ENCODE results near the gene C8A.

C8A gene

DNA sequence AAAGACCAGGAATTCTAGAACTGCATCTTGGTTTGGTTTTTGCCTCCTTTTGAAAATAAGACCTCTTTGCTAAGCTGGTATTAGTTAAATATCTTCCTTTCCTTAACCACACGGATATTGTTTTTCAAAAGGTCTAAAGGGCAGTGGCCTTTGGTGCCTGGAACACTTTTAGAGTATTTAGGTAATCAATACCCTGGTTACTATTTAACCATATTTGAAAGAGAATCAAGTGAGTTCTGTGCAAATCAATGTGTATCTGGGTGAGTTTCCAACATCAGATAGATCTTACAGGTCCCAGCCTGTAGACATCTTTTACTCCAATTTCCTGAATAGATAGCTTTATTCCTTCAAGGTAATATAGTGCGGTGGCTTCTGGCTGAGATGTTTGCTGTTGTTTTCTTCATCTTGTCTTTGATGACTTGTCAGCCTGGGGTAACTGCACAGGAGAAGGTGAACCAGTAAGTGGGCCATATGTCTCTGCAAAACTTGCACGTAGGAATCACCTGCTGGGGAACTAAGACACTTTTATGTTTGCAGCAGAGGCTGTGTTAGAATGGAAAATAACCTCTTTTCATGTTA lies at the start of gene C8A:
Gene C8A (plus strand): TSS at position 277 of the 579 bp plus-strand sequence. CDS start 105 bp downstream, at position 382.
- intact Hi-C loops (cut with DNase I) = no loop called here

GRCh38 chr1:56806804-56807203 lies 47.8 kb upstream of the C8A start:
- DNase-seq = peak in 2 of 42 donors; percentile 21 to 26
- intact Hi-C loops (cut with DNase I) = no loop called here

More for the DNA sequence above, at the start of gene C8A:
- DNase-seq = no peak

DNA sequence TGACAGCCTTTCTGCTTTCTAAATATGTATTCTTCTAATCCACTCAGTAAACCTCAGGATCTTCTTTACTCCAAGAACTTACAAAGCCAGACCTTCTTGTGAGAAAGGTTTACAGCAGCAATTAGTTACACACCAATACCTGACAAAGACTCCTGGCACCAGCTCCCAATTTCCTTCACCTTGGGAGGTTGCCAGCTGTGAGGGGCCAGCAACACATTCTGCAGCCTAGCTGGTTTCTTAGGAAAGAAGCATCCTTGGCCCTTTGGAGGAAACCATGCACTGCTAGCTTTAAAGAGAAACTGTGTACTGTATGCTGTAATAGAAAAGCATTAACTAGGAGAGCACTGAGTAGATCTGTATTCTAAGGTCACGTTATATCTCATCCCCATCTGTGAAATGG lies 46.2 kb upstream of the C8A start:
- peak in 27 of 42 donors; percentile 11 to 74 (median 44) for DNase-seq
- intact Hi-C loops (cut with DNase I) = no loop called here

- intact Hi-C loops (cut with DNase I) = no loop called here
- DNase-seq = no peak
These were observed 43.3 kb upstream of the C8A start for GRCh38 chr1:56811331-56811730.

GRCh38 chr1:56814205-56814604 lies 40.4 kb upstream of the C8A start:
- DNase-seq = no peak
- intact Hi-C loops (cut with DNase I) = no loop called here

DNA sequence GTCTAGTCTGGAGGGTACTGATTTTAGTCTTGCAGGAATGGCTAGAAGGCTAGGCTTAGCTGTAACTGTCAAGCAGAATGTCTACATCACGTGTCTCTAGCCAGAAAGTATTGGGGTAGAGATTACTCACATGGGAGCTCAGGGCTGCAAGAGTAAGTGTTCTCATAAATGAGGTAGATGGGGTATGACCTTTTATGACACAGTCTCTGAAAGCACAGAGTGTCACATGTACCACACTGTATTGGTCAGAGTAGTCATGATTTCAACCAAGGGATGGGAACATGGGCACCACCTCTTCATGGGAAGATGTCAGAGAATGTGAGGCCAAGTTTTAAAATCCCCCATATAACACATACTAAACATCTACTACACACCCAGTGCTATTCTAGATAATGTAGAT lies 38.3 kb upstream of the C8A start:
- intact Hi-C loops (cut with DNase I) = no loop called here
- no peak for DNase-seq

DNA sequence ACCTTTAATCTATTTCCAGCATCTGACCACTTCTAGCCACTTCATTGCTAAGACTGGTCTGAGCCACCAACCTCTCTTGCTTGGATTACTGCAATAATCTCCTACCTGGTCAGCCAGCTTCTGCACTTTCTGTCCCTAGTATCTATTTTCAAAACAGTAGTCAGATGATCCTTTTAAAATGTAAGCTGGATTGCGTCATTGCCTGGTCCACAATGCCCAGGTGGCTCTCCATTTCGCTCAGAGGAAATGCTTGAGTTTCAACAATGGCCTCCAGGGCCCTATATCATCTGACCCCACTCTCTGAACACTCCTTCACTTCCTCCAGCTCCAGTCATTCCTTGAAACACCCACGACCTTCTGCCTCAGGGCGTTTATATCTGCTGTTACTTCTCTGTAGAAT lies 37.7 kb upstream of the C8A start:
- intact Hi-C loops (cut with DNase I) = no loop called here
- DNase-seq = no peak

DNA sequence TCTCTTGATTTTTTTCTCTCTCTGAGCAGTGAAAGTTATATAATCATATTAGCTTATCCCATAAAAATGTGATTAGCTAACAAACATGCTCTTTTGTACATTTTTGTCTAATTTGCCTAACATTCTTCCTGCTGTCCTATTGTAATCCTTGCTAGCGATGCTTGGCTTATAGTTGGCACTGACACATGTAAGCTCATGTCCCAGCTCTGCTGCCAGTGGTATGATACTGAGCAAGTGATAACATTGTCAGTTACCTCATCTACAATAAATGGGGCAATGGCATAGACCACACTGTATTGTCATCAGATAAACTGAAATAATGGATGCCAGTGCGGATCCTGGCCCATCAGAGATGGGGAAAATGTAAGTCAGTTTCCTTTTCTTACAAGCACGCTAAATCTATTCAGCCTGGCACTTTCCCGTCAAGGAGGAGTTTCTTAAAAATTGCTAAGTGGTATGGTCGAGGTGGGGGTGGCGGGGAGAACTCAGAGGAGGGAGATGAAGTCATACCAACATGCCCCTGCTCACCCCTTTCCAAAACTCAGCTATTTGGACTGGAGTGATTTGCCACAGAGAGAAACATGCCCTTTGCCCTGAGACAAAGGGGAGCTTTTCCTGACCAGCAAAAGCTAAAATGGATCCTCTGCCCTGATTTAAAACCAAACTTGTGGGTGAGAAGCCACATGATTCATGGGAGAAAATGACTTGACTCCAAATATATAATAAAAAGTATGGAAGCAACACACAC lies 36.7 kb upstream of the C8A start:
- intact Hi-C loops (cut with DNase I) = no loop called here

DNA sequence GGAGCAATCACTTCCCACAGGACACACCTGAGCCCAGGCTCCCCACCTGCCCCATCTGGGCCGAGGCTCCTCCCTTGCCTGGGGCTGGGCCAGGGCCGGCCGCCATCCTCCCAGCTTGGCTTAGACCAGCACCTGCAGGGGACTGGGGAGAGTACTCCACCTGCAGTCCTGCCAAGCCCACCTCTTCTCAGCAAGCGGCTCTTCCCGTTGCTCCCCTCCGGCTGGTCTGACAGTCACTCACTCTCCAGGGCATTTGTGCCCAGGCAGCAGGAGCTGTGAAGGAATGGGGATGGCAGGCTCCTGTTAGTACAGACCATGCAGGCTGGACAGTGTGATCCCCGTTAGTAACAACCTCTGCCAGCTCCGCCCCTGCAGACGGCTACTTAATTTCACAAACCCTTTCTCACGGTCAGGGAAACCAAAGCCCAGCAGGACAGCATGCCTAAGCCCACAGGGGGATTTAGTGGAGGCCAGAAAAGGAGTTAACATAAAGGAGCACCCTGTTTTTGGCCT lies 35.2 kb upstream of the C8A start, which contains the start of gene FYB2:
Gene FYB2 (minus strand): TSS at position 18 of the 513 bp plus-strand sequence. CDS start 114 bp downstream, outside the sequence.
- DNase-seq = no peak
- intact Hi-C loops (cut with DNase I) = no loop called here

More for the DNA sequence above, 36.7 kb upstream of the C8A start:
- no peak for DNase-seq

- DNase-seq = peak; percentile 49 to 94 (median 84)
- intact Hi-C loops (cut with DNase I) = no loop called here
These were observed 33.7 kb upstream of the C8A start for GRCh38 chr1:56820755-56821461.

DNA sequence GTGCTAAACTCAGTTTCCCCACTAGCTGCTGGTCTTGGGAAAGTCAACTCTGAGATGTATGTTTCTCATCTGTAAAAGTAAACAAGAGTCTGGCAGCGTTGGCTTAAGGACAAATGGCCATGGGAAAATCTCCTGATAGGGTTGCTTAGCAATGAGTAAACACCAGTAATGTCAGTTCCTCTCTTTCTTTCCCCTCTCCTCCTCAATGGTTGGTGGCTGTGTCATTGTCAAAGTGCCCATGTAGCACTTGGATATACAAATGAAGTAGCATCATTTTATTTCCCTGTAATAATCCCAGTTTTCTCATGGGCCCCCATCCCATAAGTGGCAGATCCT lies 33.2 kb upstream of the C8A start:
- DNase-seq = no peak
- intact Hi-C loops (cut with DNase I) = no loop called here

GRCh38 chr1:56824271-56824670 lies 30.3 kb upstream of the C8A start:
- DNase-seq = no peak
- intact Hi-C loops (cut with DNase I) = no loop called here

- intact Hi-C loops (cut with DNase I) = no loop called here
- no peak for DNase-seq
These were observed 29.7 kb upstream of the C8A start for GRCh38 chr1:56824938-56825337.

GRCh38 chr1:56825436-56825835 lies 29.2 kb upstream of the C8A start:
- intact Hi-C loops (cut with DNase I) = no loop called here

DNA sequence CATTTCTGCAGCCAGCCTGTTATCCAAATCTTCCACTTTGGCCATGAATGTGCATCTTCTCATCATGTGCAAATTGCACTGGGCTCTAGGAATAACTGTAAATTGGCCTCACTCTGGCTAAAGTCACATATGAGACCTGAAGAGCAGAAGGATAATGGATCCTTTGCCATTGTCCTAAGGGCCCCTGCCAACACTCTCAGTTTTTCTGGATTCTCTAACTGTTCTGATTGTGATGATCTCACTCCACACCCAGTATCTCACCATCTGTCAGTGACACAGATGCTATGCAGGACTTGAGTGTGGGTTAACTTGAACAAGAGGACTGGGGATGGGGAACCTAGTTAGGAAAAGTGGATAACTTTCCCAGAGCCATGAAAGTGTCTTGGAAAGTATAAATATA lies 26.9 kb upstream of the C8A start:
- intact Hi-C loops (cut with DNase I) = no loop called here
- no peak for DNase-seq

More at GRCh38 chr1:56825436-56825835, 29.2 kb upstream of the C8A start:
- no peak for DNase-seq

- no peak for DNase-seq
- intact Hi-C loops (cut with DNase I) = loop anchor here (10.0 kb wide), 1 partner anchor 1335 kb away; no protein-coding TSS in a partner anchor
These were observed 24.5 kb upstream of the C8A start for GRCh38 chr1:56830052-56830451.

- intact Hi-C loops (cut with DNase I) = loop anchor here (10.0 kb wide), 1 partner anchor 1333 kb away; no protein-coding TSS in a partner anchor
- peak; percentile 33 to 88 (median 68) for DNase-seq
These were observed 22.5 kb upstream of the C8A start for GRCh38 chr1:56831871-56832693.

GRCh38 chr1:56833088-56833487 lies 21.5 kb upstream of the C8A start:
- DNase-seq = no peak
- intact Hi-C loops (cut with DNase I) = loop anchor here (10.0 kb wide), 1 partner anchor 1332 kb away; no protein-coding TSS in a partner anchor

All from head of caudate nucleus (tissue), 42 donors.